ENCODE results near the gene GALNT7.

- TF ChIP-seq CTCF (IDR thresholded peaks at IDR 0.05) (no peak), TAF1 (IDR thresholded peaks at IDR 0.05; ENCODE audit: borderline replicate concordance, low read depth, low read length) (no peak), MAX (IDR thresholded peaks at IDR 0.05; ENCODE audit: low read depth) (no peak), NFIC (IDR thresholded peaks at IDR 0.05; ENCODE audit: borderline replicate concordance) (no peak), JUND (IDR thresholded peaks at IDR 0.05) (no peak), FOSL2 (IDR thresholded peaks at IDR 0.05; ENCODE audit: borderline replicate concordance, low read depth) (no peak), EP300 (IDR thresholded peaks at IDR 0.05; ENCODE audit: borderline replicate concordance in 1 of 2, low read depth in 1 of 2, low read length in 1 of 2) (no peak), POLR2AphosphoS5 (IDR thresholded peaks at IDR 0.05; ENCODE audit: low read depth, low read length) (no peak), REST (IDR thresholded peaks at IDR 0.05; ENCODE audit: low read depth, low read length) (no peak), RCOR1 (IDR thresholded peaks at IDR 0.05; ENCODE audit: low read length) (no peak)
- TF ChIP-seq, protein P1, sequence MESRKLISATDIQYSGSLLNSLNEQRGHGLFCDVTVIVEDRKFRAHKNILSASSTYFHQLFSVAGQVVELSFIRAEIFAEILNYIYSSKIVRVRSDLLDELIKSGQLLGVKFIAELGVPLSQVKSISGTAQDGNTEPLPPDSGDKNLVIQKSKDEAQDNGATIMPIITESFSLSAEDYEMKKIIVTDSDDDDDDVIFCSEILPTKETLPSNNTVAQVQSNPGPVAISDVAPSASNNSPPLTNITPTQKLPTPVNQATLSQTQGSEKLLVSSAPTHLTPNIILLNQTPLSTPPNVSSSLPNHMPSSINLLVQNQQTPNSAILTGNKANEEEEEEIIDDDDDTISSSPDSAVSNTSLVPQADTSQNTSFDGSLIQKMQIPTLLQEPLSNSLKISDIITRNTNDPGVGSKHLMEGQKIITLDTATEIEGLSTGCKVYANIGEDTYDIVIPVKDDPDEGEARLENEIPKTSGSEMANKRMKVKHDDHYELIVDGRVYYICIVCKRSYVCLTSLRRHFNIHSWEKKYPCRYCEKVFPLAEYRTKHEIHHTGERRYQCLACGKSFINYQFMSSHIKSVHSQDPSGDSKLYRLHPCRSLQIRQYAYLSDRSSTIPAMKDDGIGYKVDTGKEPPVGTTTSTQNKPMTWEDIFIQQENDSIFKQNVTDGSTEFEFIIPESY (IDR thresholded peaks at IDR 0.05; ENCODE audit: borderline replicate concordance, low read depth), result no peak
Observed at GRCh38 chr4:173233857-173234256, 65.2 kb downstream of the GALNT7 start.
